OCI-LY1 (cell line): Measurements from ENCODE around the gene SORCS3.

Experiments
- EZH2 ChIP-seq: fragments of 200-600 bp; sonication (generic), shearing (Covaris generic); IDR thresholded peaks from 2 replicates; pipeline ENCODE4 v1.8.0; 2017; ENCODE audit warnings: borderline replicate concordance, mixed run types, mild to moderate bottlenecking, antibody characterized with exemption, low read length, moderate library complexity, mixed read lengths
- TF ChIP-seq, protein P1 (sequence below): fragments of 200-600 bp; sonication (generic), shearing (Covaris generic); IDR thresholded peaks from 2 replicates; pipeline ENCODE4 v1.5.1; 2017; ENCODE audit warnings: mild to moderate bottlenecking, antibody characterized with exemption, low read length, moderate library complexity, mixed read lengths

GRCh38 chr10:104907521-104907920 is 266.4 kb downstream of the SORCS3 start:
- TF ChIP-seq, protein P1, sequence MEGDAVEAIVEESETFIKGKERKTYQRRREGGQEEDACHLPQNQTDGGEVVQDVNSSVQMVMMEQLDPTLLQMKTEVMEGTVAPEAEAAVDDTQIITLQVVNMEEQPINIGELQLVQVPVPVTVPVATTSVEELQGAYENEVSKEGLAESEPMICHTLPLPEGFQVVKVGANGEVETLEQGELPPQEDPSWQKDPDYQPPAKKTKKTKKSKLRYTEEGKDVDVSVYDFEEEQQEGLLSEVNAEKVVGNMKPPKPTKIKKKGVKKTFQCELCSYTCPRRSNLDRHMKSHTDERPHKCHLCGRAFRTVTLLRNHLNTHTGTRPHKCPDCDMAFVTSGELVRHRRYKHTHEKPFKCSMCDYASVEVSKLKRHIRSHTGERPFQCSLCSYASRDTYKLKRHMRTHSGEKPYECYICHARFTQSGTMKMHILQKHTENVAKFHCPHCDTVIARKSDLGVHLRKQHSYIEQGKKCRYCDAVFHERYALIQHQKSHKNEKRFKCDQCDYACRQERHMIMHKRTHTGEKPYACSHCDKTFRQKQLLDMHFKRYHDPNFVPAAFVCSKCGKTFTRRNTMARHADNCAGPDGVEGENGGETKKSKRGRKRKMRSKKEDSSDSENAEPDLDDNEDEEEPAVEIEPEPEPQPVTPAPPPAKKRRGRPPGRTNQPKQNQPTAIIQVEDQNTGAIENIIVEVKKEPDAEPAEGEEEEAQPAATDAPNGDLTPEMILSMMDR = no peak
- no peak for TF ChIP-seq EZH2
